Midbrain (tissue), 1 donor: ENCODE measurements around the gene KIF1A.
"Not testable (repeated sequence)": the region's sequence is repeated elsewhere in the genome, so short reads cannot be mapped to it uniquely, and the experiment has no call there.

Experiments used
- DNase-seq: peaks from one replicate; lab custom pipeline; 2025; lab: John Stamatoyannopoulos, UW

KIF1A gene

GRCh38 chr2:240685771-240686371 is 134.1 kb downstream of the KIF1A start:
- no peak for DNase-seq

GRCh38 chr2:240683980-240684728 is 135.9 kb downstream of the KIF1A start:
- DNase-seq, result not testable (repeated sequence)

- not testable (repeated sequence) for DNase-seq
These were observed 136.6 kb downstream of the KIF1A start for GRCh38 chr2:240683329-240683979.

- DNase-seq, result not testable (repeated sequence)
These were observed 137.4 kb downstream of the KIF1A start, which contains the start of gene AQP12B for GRCh38 chr2:240682431-240683224. Gene AQP12B, minus strand, starts transcription at chr2:240682885. Its CDS starts 48 bp downstream, at chr2:240682837.

- DNase-seq, result not testable (repeated sequence)
These were observed 139.8 kb downstream of the KIF1A start for GRCh38 chr2:240680185-240680584.

GRCh38 chr2:240678909-240679308 is 141.1 kb downstream of the KIF1A start:
- DNase-seq, result not testable (repeated sequence)

GRCh38 chr2:240678043-240678442 is 142.0 kb downstream of the KIF1A start:
- DNase-seq, result not testable (repeated sequence)

- not testable (repeated sequence) for DNase-seq
These were observed 144.7 kb downstream of the KIF1A start for GRCh38 chr2:240675345-240675744.

- DNase-seq, result not testable (repeated sequence)
These were observed 145.4 kb downstream of the KIF1A start for GRCh38 chr2:240674461-240675184.

- DNase-seq, result no peak
These were observed 147.3 kb downstream of the KIF1A start for GRCh38 chr2:240672701-240673190.

- DNase-seq, result no peak
These were observed 147.8 kb downstream of the KIF1A start for GRCh38 chr2:240672076-240672700.

GRCh38 chr2:240670950-240671349 is 149.1 kb downstream of the KIF1A start:
- no peak for DNase-seq

GRCh38 chr2:240670402-240670801 is 149.6 kb downstream of the KIF1A start:
- no peak for DNase-seq

GRCh38 chr2:240664622-240665021 is 155.4 kb downstream of the KIF1A start:
- DNase-seq, result no peak
